Measurements from ENCODE around the gene HSBP1L1. TPM values are rescaled to one million over a fixed set of nuclear protein-coding genes. Genes with fewer than 3 reads are reported as not detected.

HSBP1L1 gene
- total and polyA plus RNA-seq, 2 experiments from 2014 or later = 1.8 to 3.7 TPM

DNA sequence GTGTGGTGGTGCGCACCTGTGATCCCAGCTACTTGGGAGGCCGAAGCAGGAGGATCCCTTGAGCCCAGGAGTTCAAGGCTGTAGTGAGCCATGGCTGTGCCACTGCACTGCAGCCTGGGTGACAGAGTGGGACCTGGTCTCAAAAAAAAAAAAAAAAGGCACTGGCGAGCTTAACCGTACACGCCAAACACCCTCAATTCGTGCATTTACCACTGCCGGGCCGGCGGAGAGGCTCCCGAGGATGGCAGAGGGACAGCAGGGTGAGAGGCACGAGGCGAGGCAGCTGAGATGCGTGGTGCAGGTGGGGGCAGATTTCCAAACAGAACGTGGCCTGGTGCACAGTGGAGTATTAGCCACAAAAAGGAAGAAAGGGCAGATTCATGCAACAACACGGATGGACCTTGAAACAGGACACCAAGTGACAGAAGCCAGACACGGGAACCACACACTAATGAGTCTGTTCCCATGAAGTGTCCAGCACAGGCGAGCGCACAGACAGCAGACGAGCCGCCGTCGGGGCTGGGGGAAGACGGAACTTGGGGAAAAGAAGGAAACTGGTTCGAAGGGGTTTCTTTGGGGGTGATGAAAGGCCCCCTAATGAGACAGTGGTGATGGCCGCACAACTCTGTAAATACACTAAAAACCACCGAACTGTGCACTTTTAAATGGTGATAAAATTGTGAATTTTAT is 40.4 kb upstream of the HSBP1L1 start:
- no peaks in the 10 kb centered on the region for H3K27me3 ChIP-seq (ENCODE audit: insufficient read depth)
- no peak overlapping the region for H3K27ac ChIP-seq (ENCODE audit: low read depth)
- DNase-seq (ENCODE audit: low spot score) = no peak
- H4K20me1 ChIP-seq (replicated peaks; ENCODE audit: insufficient read depth) = no peaks in the 10 kb centered on the region
- H3K9me2 ChIP-seq (ENCODE audit: insufficient read depth) = no peaks in the 10 kb centered on the region
- no peaks in the 10 kb centered on the region for H3K36me3 ChIP-seq (ENCODE audit: insufficient read depth)
- no peak overlapping the region for H3K4me2 ChIP-seq
- peaks cover 13% of the 10 kb centered on the region for H3K36me3 Mint-ChIP-seq (ENCODE audit: low read depth)
- H3K4me1 Mint-ChIP-seq = peaks cover 13% of the 10 kb centered on the region
- no peaks in the 10 kb centered on the region for H3K4me1 ChIP-seq (ENCODE audit: insufficient read depth)
- no peak overlapping the region for H2AFZ ChIP-seq
- H3K4me3 Mint-ChIP-seq = no peak overlapping the region
- no peak overlapping the region for H3K4me3 ChIP-seq
- peaks cover 9% of the 10 kb centered on the region for H3K27me3 Mint-ChIP-seq (ENCODE audit: insufficient read depth, low read depth, poor library complexity)
- no peak for TF ChIP-seq CREB1 (CRISPR knock-in tag; IDR thresholded peaks at IDR 0.05; ENCODE audit: low read depth)
- TF ChIP-seq, protein P1, sequence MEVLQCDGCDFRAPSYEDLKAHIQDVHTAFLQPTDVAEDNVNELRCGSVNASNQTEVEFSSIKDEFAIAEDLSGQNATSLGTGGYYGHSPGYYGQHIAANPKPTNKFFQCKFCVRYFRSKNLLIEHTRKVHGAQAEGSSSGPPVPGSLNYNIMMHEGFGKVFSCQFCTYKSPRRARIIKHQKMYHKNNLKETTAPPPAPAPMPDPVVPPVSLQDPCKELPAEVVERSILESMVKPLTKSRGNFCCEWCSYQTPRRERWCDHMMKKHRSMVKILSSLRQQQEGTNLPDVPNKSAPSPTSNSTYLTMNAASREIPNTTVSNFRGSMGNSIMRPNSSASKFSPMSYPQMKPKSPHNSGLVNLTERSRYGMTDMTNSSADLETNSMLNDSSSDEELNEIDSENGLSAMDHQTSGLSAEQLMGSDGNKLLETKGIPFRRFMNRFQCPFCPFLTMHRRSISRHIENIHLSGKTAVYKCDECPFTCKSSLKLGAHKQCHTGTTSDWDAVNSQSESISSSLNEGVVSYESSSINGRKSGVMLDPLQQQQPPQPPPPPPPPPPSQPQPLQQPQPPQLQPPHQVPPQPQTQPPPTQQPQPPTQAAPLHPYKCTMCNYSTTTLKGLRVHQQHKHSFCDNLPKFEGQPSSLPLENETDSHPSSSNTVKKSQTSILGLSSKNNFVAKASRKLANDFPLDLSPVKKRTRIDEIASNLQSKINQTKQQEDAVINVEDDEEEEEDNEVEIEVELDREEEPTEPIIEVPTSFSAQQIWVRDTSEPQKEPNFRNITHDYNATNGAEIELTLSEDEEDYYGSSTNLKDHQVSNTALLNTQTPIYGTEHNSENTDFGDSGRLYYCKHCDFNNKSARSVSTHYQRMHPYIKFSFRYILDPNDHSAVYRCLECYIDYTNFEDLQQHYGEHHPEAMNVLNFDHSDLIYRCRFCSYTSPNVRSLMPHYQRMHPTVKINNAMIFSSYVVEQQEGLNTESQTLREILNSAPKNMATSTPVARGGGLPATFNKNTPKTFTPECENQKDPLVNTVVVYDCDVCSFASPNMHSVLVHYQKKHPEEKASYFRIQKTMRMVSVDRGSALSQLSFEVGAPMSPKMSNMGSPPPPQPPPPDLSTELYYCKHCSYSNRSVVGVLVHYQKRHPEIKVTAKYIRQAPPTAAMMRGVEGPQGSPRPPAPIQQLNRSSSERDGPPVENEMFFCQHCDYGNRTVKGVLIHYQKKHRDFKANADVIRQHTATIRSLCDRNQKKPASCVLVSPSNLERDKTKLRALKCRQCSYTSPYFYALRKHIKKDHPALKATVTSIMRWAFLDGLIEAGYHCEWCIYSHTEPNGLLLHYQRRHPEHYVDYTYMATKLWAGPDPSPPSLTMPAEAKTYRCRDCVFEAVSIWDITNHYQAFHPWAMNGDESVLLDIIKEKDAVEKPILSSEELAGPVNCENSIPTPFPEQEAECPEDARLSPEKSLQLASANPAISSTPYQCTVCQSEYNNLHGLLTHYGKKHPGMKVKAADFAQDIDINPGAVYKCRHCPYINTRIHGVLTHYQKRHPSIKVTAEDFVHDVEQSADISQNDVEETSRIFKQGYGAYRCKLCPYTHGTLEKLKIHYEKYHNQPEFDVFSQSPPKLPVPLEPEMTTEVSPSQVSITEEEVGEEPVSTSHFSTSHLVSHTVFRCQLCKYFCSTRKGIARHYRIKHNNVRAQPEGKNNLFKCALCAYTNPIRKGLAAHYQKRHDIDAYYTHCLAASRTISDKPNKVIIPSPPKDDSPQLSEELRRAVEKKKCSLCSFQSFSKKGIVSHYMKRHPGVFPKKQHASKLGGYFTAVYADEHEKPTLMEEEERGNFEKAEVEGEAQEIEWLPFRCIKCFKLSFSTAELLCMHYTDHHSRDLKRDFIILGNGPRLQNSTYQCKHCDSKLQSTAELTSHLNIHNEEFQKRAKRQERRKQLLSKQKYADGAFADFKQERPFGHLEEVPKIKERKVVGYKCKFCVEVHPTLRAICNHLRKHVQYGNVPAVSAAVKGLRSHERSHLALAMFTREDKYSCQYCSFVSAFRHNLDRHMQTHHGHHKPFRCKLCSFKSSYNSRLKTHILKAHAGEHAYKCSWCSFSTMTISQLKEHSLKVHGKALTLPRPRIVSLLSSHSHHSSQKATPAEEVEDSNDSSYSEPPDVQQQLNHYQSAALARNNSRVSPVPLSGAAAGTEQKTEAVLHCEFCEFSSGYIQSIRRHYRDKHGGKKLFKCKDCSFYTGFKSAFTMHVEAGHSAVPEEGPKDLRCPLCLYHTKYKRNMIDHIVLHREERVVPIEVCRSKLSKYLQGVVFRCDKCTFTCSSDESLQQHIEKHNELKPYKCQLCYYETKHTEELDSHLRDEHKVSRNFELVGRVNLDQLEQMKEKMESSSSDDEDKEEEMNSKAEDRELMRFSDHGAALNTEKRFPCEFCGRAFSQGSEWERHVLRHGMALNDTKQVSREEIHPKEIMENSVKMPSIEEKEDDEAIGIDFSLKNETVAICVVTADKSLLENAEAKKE (CRISPR knock-in tag; IDR thresholded peaks at IDR 0.05) = no peak
- no peak for TF ChIP-seq CTCF (conservative IDR thresholded peaks at IDR 0.05; ENCODE audit: low read depth in 2 of 2)
- no peak for TF ChIP-seq ZNF331 (CRISPR knock-in tag; IDR thresholded peaks at IDR 0.05; ENCODE audit: low read depth)
- TF ChIP-seq NANOG (IDR thresholded peaks at IDR 0.05; ENCODE audit: borderline replicate concordance) = no peak
- no peak for TF ChIP-seq POLR2AphosphoS5 (IDR thresholded peaks at IDR 0.05; ENCODE audit: low read depth)
- H3F3A ChIP-seq (replicated peaks; ENCODE audit: low read depth) = no peaks in the 10 kb centered on the region
- no peak overlapping the region for H3K27ac Mint-ChIP-seq
- no peak for ATAC-seq
- no peaks in the 10 kb centered on the region for H3K79me2 ChIP-seq (replicated peaks; ENCODE audit: insufficient read depth)
- peaks cover 10% of the 10 kb centered on the region for H3K9me3 Mint-ChIP-seq

All from GM23338 (cell line).